Fibroblast of mammary gland (primary cell): Measurements from ENCODE around the gene LILRA5.

Experiments used
- DNase-seq: peaks from one replicate; pipeline ENCODE4 v3.0.0-alpha.2; 2010; ENCODE audit warnings: low read depth
- H3K4me3 ChIP-seq: 2 replicates; pipeline ENCODE4 v1.5.1; 2011; ENCODE audit warnings: low read depth, mild to moderate bottlenecking, low read length, moderate library complexity; ENCODE audit not compliant: control insufficient read depth
- CTCF ChIP-seq: conservative IDR thresholded peaks from 2 replicates; pipeline ENCODE4 v1.5.1; 2011; ENCODE audit warnings: low read depth, low read length, inconsistent platforms; ENCODE audit not compliant: control insufficient read depth, insufficient read depth

The LILRA5 gene

GRCh38 chr19:54352546-54352945 is 39.6 kb upstream of the LILRA5 start:
- TF ChIP-seq CTCF: no peak
- no peak for DNase-seq
- H3K4me3 ChIP-seq: no peak overlapping the region

- H3K4me3 ChIP-seq: no peak overlapping the region
- no peak for DNase-seq
These were observed 39.1 kb upstream of the LILRA5 start for GRCh38 chr19:54352041-54352440.

GRCh38 chr19:54351474-54351873 is 38.5 kb upstream of the LILRA5 start:
- DNase-seq: no peak
- TF ChIP-seq CTCF: no peak
- no peak overlapping the region for H3K4me3 ChIP-seq

More at GRCh38 chr19:54352041-54352440, 39.1 kb upstream of the LILRA5 start:
- TF ChIP-seq CTCF: no peak

- no peak for DNase-seq
- TF ChIP-seq CTCF: no peak
These were observed 33.0 kb upstream of the LILRA5 start for GRCh38 chr19:54345938-54346386.

GRCh38 chr19:54343868-54344267 is 30.9 kb upstream of the LILRA5 start:
- no peak for TF ChIP-seq CTCF
- no peak overlapping the region for H3K4me3 ChIP-seq
- DNase-seq: no peak

More at GRCh38 chr19:54345938-54346386, 33.0 kb upstream of the LILRA5 start:
- no peak overlapping the region for H3K4me3 ChIP-seq

GRCh38 chr19:54341295-54341694 is 28.3 kb upstream of the LILRA5 start:
- no peak for DNase-seq
- no peak for TF ChIP-seq CTCF
- no peak overlapping the region for H3K4me3 ChIP-seq
